HepG2 (cell line): Measurements from ENCODE around the gene MAP4K3. TPM values are rescaled to one million over a fixed set of nuclear protein-coding genes. Genes with fewer than 3 reads are reported as not detected.

Experiments used
- ATF3 ChIP-seq: sonication (generic); formaldehyde crosslinking; IDR thresholded peaks from 2 replicates; pipeline ENCODE4 v1.4.0; 2020; ENCODE audit warnings: missing genetic modification reagents
- KDM1A ChIP-seq: IDR thresholded peaks from 2 replicates; pipeline ENCODE4 v1.6.1; 2016; ENCODE audit warnings: missing compliant biosample characterization
- RXRB ChIP-seq: IDR thresholded peaks from 2 replicates; pipeline ENCODE4 v1.6.1; 2016; ENCODE audit warnings: borderline replicate concordance, missing genetic modification reagents, missing compliant biosample characterization
- STAT5B ChIP-seq: sonication (generic); formaldehyde crosslinking; IDR thresholded peaks from 2 replicates; pipeline ENCODE4 v1.4.0; 2020; ENCODE audit warnings: missing genetic modification reagents
- TAF15 ChIP-seq: fragments of 200-400 bp; formaldehyde crosslinking; IDR thresholded peaks from one replicate; pipeline ENCODE4 v1.6.1; 2018; ENCODE audit warnings: mild to moderate bottlenecking, low read depth, low read length; ENCODE audit not compliant: poor library complexity, severe bottlenecking
- ZNF33B ChIP-seq: sonication (generic); formaldehyde crosslinking; IDR thresholded peaks from 2 replicates; pipeline ENCODE4 v1.5.1; 2020; ENCODE audit warnings: mild to moderate bottlenecking, missing genetic modification reagents
- ZNF354B ChIP-seq: sonication (generic); formaldehyde crosslinking; IDR thresholded peaks from 2 replicates; pipeline ENCODE4 v1.8.0; 2022; ENCODE audit warnings: mild to moderate bottlenecking, missing genetic modification reagents
- ZNF646 ChIP-seq: sonication (generic); formaldehyde crosslinking; IDR thresholded peaks from 2 replicates; pipeline ENCODE4 v1.9.0; 2021; ENCODE audit warnings: mild to moderate bottlenecking, missing genetic modification reagents
- ZNF816 ChIP-seq: sonication (generic); formaldehyde crosslinking; IDR thresholded peaks from 2 replicates; pipeline ENCODE4 v1.8.0; 2022; ENCODE audit warnings: missing genetic modification reagents, mild to moderate bottlenecking, borderline replicate concordance
- polyA plus RNA-seq, 8 experiments: library from polyadenylated mRNA; depleted of rRNA in 3 of 8; stranded (reverse) in 7 of 8; unstranded in 1 of 8; fragments of >200 nt; fragmentation: Illumina TruSeq in 4 of 8; extraction: Trizol in 4 of 8; gene quantifications; 2 replicates each; pipeline versions ENCODE4 v1.2.1 to v1.2.3, GENCODE V29; 2011 to 2016; ENCODE audit warnings: low read depth in 4 of 8, missing spikeins in 1 of 8, mixed read lengths in 1 of 8; ENCODE audit not compliant: insufficient read depth in 1 of 8
- total RNA-seq, 5 experiments: library from RNA; depleted of rRNA; stranded (reverse); fragments of >200 nt; fragmentation: Illumina TruSeq; extraction: Trizol; gene quantifications; 2 replicates each; pipeline ENCODE4 v1.2.3, GENCODE V29; 2016; ENCODE audit warnings: low read depth in 1 of 5
- TF ChIP-seq, protein P1 (sequence below): sonication (generic); formaldehyde crosslinking; IDR thresholded peaks from 2 replicates; pipeline ENCODE4 v1.4.0; 2020; ENCODE audit warnings: mild to moderate bottlenecking, missing genetic modification reagents
- TF ChIP-seq, protein P2 (sequence below): sonication (generic); formaldehyde crosslinking; IDR thresholded peaks from 2 replicates; pipeline ENCODE4 v1.4.0; 2020; ENCODE audit warnings: missing genetic modification reagents; ENCODE audit errors: not compliant biosample characterization
- TF ChIP-seq, protein P3 (sequence below): sonication (generic); formaldehyde crosslinking; IDR thresholded peaks from 2 replicates; pipeline ENCODE4 v1.4.0; 2020; ENCODE audit warnings: missing genetic modification reagents, borderline replicate concordance
- TF ChIP-seq, protein P4 (sequence below): sonication (generic); formaldehyde crosslinking; IDR thresholded peaks from 2 replicates; pipeline ENCODE4 v1.4.0; 2020; ENCODE audit warnings: missing genetic modification reagents, mild to moderate bottlenecking, borderline replicate concordance

MAP4K3 gene
- total and polyA plus RNA-seq, 2 of the 13 experiments (the other 11 are each of a cell fraction or from before 2014, with no cell fraction given): 45.9 to 53.2 TPM

- TF ChIP-seq, protein P1, sequence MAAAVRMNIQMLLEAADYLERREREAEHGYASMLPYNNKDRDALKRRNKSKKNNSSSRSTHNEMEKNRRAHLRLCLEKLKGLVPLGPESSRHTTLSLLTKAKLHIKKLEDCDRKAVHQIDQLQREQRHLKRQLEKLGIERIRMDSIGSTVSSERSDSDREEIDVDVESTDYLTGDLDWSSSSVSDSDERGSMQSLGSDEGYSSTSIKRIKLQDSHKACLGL (CRISPR knock-in tag): peak; percentile 58
- TF ChIP-seq KDM1A (CRISPR knock-in tag) (no peak), ZNF816 (CRISPR knock-in tag) (peak; percentile 59; the same call in 1 of the 2 replicates), TAF15 (peak; percentile 60), ZNF33B (CRISPR knock-in tag) (no peak), STAT5B (CRISPR knock-in tag) (no peak), ZNF354B (CRISPR knock-in tag) (peak; percentile 94; the same call in 1 of the 2 replicates), ZNF646 (CRISPR knock-in tag) (no peak; the same call in 1 of the 2 replicates), RXRB (CRISPR knock-in tag) (peak; percentile 35; the same call in 1 of the 2 replicates), ATF3 (peak; percentile 10; the same call in 1 of the 2 replicates)
- TF ChIP-seq, protein P2, sequence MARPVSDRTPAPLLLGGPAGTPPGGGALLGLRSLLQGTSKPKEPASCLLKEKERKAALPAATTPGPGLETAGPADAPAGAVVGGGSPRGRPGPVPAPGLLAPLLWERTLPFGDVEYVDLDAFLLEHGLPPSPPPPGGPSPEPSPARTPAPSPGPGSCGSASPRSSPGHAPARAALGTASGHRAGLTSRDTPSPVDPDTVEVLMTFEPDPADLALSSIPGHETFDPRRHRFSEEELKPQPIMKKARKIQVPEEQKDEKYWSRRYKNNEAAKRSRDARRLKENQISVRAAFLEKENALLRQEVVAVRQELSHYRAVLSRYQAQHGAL: peak; percentile 21
- TF ChIP-seq, protein P3, sequence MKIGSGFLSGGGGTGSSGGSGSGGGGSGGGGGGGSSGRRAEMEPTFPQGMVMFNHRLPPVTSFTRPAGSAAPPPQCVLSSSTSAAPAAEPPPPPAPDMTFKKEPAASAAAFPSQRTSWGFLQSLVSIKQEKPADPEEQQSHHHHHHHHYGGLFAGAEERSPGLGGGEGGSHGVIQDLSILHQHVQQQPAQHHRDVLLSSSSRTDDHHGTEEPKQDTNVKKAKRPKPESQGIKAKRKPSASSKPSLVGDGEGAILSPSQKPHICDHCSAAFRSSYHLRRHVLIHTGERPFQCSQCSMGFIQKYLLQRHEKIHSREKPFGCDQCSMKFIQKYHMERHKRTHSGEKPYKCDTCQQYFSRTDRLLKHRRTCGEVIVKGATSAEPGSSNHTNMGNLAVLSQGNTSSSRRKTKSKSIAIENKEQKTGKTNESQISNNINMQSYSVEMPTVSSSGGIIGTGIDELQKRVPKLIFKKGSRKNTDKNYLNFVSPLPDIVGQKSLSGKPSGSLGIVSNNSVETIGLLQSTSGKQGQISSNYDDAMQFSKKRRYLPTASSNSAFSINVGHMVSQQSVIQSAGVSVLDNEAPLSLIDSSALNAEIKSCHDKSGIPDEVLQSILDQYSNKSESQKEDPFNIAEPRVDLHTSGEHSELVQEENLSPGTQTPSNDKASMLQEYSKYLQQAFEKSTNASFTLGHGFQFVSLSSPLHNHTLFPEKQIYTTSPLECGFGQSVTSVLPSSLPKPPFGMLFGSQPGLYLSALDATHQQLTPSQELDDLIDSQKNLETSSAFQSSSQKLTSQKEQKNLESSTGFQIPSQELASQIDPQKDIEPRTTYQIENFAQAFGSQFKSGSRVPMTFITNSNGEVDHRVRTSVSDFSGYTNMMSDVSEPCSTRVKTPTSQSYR (CRISPR knock-in tag): peak; percentile 76
- TF ChIP-seq, protein P4, sequence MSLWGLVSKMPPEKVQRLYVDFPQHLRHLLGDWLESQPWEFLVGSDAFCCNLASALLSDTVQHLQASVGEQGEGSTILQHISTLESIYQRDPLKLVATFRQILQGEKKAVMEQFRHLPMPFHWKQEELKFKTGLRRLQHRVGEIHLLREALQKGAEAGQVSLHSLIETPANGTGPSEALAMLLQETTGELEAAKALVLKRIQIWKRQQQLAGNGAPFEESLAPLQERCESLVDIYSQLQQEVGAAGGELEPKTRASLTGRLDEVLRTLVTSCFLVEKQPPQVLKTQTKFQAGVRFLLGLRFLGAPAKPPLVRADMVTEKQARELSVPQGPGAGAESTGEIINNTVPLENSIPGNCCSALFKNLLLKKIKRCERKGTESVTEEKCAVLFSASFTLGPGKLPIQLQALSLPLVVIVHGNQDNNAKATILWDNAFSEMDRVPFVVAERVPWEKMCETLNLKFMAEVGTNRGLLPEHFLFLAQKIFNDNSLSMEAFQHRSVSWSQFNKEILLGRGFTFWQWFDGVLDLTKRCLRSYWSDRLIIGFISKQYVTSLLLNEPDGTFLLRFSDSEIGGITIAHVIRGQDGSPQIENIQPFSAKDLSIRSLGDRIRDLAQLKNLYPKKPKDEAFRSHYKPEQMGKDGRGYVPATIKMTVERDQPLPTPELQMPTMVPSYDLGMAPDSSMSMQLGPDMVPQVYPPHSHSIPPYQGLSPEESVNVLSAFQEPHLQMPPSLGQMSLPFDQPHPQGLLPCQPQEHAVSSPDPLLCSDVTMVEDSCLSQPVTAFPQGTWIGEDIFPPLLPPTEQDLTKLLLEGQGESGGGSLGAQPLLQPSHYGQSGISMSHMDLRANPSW (CRISPR knock-in tag): 0 out of 2 replicates have a peak, but pooled peaks have one; percentile 49
Observed at GRCh38 chr2:39436592-39437521, at the start of gene MAP4K3 (continued).
